HG03280 (cell line): ENCODE data around the gene PLPP7.
A peak's percentile ranks its signal among the peaks of the same experiment; 100 is the strongest.
"Not testable (repeated sequence)": the region's sequence is repeated elsewhere in the genome, so short reads cannot be mapped to it uniquely, and the experiment has no call there.

ENCODE experiments used
- ATAC-seq: cut with Tn5 transposase; IDR thresholded peaks from one replicate; pipeline ENCODE4 v1.9.1; 2021; ENCODE audit warnings: mild to moderate bottlenecking, moderate library complexity; ENCODE audit not compliant: unreplicated experiment

Gene PLPP7

DNA sequence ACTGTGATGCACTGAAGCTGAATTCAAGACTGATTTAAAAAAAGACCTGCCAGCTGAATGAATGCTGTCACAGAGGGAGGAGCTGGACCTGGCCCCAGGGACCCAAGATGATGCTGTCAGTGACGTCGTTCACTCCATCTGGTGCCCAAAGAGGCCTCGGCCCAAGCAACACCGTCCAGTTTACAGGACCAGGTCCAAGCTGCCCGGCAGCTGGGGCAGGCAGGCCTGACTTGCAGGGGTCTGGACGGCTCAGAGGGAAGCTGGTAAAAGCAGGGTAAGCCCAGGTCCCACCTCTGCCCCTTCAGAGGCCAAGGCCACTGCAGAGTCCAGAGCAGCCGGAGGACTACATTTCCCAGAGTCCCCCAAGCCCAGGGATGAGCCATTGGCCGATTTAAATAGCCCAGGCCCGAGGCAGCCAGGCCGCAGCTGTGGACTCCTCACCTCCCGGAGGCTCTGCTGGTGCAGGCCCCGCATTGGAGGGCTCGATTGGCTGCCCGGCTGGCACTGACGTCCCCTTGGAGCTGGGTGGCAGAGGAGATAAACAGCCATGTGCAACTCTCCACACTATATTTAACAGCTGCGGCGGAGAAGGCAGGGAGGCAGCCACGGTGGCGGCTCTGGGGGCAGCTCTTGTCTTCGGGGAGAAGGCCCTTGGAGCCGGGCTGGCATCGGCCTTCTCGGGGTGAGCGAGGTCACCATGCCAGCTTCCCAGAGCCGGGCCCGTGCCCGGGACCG, at the start of gene PLPP7:
PLPP7 (plus strand) TSS at position 423 of the 735 bp plus-strand sequence; CDS start at position 698, 275 bp downstream.
- ATAC-seq = no peak

DNA sequence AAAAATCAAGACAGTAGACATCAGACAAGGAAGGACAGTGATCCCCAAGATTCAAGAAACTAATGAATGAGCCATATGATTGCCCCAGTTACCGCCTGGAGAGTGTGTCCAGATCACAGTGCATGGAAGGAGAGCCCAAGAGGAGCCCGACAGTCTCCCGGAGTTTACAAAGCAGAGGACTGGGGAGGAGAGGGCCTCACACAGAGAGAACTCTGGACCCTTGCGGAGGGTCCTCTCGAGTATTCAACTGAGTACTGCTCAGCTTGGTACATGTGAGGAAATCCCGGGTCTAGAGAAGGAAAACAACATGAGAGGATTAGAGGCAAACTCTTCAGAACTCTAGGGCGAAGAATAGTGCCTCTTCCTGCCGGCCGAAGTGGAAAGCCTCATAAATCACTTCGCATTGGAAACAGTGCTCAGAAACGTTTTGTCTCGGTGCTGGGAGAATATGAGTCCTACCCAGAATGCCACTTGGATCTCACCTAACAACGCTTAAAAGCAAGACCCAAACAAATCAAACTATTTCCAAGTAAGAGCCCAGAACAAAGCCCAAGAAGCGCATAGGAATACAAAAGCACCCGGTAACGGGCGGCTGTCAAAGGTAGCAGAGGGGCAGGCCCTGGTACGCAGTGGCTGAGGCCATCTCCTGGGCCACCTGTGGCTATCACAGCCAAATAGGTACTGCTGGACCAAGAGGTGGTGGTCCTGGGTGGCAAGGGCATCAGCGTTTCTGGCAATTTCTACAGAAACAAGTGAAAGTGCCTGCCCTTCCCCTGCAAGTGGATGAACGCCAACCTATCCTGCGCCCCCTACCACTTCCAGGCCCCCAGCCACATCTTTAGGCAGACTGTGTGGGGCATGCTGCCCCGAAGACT, 49.2 kb upstream of the PLPP7 start:
- ATAC-seq = no peak

DNA sequence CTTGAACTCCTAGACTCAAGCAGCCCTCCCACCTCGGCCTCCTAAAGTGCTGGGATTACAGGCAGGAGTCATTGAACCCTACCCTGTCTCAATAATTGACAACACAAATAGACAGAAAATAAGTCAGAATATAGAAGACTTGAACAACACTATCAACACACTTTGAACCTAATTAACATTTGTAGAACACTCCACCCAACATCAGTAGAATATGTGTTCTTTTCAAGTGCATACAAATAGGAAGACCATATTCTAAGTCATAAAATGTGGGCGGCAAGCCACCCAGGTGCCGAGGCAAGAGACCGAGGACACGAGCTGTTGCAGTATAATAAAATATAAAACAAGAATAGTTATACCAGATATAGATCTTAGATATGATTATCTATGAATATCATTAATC, 45.2 kb upstream of the PLPP7 start:
- ATAC-seq = not testable (repeated sequence)

DNA sequence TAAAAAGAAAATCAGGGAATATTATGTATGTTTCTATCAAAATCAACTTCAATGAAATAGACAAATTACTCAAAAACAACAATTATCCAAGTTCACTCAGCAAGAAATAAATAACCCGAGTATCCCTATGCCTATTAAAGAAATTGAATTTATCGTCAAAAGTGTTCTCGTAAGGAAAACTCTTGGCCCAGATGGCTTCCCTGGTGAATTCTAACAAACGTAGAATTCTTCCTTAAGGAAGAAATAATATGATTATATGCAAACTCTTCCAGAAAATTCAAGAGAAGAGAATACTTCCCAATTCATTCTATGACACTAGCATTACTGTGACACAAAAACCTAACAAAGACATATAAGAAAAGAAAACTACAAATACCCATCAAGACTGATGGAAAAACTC, 42.9 kb upstream of the PLPP7 start:
- no peak for ATAC-seq

DNA sequence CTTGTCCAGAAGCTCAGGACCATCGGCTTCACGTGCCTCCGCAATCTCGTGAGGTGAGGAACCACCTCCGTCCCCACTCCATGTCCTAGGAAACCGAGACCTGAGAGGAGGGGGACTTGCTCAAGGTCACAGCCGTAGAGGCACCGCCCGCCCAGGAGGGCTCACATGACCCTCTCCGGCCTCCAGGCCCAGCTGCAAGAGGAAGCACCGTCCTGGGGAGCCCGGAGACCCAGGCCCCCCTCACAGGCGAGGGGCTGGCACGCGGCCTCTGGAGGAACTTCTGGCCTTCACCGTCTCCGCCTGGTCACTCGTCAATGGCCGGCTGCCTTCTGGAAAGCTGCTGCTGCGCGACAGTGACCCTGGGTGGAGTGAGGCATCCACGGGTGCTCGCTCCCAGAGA, 37.4 kb upstream of the PLPP7 start:
- ATAC-seq = no peak

DNA sequence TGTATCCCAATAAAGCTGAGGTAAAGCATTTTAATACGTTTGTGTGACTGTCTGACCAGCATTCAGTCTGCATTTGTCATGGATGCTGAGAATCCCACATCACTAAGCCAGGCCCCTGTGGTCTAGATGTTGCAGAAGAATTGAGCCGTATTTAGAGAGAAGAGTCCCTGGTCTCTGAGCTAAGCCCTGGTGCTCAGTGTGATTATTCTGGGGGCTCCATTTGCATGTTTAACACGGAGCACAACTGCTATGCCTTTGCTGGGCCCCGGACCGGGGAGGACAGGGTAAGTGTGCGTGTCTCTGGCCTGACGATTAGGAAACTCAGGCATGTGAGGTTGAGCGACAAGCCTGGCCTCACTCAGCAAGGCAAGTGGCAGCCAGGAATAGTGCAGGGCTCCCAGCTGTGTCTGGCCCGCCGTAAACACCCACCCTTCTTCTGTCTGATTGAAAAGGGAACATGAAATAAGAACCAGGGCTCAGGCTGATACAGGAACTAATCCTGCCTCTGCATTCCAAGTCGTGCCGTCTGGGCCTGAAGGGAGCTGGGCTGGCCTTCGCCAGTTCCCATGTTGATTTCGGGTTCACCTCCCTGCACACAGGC, 35.5 kb upstream of the PLPP7 start:
- no peak for ATAC-seq

DNA sequence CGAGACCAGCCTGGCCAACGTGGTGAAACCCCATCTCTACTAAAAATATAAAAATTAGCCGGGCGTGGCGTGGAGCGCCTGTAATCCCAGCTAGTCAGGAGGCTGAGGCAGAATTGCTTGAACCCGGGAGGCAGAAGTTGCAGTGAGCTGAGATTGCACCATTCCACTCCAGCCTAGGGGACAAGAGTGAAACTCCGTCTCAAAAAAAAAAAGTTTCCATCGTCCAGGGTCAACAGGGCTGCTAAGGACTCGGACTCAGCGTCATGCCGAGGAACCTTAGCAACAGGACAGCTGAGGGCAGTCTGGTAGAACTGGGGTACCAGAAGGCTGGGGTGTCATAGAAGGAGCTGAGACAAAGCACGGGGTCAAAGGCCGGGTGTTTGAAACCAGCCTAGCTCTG, 34.9 kb upstream of the PLPP7 start:
- ATAC-seq = no peak

DNA sequence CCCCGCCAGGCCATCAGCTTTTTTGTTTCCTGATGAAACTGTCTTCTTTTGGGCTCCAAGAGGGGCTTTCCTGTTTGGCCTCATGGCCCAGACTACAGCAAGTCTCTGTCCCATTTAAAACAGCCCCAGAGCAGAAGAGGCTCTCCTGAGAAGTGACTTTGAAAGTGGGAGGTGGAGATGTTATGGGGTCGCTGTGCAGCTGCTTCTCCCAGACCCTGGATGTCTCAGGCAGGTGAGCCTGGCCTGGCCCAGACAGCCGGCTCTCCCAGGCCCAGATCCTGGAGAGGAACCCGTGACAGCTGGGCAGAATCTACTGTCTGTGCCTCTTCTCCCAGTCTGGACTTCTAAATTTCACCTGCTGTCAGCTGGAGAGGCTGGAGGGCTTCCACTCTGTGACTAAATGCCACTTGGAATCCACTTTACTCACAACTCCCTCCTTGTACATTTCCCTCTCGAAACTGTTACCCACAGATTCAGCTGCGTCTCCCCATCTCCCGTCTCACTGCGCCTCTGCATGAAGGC, 33.8 kb upstream of the PLPP7 start:
- no peak for ATAC-seq

DNA sequence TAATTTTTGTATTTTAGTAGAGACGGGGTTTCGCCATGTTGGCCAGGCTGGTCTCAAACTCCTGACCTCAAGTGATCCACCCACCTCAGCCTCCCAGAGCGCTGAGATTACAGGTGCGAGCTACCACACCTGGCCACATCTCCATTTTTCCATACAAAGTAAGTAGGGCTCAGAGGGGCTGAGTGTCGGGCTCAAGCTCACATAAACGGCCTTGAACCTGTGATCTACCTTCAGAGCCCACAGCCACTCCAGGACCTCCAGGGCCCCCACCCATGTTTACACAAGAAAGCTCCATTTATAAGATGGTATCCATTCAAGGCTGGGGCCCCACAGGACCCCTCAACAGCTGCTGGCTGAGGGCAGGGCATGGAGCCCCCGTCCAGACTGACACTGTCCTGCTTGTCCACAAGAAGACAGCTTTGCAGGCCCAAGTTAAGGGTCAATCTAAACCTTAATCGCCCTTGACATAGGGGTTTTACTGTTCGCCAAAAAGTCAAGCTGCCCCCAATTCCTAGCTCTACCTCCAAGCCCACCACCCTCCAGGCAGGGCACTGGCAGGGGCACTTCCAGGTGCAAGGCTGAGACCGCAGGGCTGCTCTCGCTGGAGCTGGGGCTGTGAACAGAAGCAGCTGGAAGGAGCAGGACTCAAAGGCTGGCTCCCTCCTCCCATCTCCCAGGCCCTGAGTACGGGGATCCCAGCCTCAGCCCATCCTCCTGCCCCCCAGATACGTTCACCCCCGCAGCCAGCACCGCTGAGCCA, 32.1 kb upstream of the PLPP7 start:
- no peak for ATAC-seq

DNA sequence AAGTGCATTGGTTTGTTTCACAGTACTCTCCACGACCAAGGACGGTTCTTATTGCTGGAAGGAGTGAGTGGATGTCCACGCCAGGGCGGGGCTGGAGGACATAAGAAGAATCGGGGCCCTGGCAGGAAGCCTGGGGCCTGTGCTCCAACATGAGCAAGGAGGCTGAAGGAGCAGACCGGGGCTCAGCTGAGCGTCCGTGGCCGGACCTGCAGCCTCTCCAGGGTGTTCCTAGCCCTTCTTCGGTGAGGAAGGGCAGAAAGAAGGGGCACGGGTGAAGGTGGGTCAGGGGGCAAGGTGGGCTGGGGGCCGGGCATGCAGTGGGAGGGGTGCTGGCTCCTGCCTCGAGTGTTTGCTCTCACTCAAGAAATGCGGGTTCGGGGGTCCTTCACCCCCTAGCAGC, 31.3 kb upstream of the PLPP7 start:
- ATAC-seq = no peak

DNA sequence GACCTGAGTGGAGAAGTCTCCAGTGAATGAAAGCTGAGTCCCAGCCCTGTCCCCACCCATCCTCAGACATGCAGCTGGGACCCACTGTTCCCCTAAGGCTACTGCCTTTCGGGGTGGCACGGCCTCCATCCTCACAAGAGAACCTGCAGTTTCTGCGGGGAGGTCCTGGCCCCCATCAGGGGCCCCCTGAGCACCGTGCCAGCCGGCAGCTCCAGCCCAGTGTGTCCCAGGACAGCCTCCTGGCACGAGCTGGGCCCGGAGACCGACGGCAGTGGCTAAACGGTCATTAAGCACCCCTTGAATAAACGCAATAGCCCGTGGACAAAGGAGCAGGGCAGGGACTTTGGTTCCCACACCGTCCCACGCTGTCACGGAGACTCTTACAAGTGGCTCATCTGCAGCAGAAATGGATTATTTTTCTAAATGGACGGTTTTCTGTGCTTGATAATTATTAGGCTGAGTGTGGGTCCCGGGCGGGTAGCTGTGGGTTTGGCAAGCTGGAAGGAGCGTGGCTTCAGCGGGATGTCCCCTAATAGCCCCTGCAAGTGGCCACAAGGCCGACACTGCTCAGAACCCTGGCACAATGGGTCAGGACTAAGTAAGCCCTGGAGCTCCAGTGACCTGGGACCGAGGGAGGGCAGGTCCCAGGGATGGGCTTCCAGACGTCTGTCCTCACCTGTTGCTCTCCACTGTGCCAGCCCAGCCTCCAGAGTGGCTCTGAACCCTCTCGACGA, 30.7 kb upstream of the PLPP7 start:
- ATAC-seq = no peak

DNA sequence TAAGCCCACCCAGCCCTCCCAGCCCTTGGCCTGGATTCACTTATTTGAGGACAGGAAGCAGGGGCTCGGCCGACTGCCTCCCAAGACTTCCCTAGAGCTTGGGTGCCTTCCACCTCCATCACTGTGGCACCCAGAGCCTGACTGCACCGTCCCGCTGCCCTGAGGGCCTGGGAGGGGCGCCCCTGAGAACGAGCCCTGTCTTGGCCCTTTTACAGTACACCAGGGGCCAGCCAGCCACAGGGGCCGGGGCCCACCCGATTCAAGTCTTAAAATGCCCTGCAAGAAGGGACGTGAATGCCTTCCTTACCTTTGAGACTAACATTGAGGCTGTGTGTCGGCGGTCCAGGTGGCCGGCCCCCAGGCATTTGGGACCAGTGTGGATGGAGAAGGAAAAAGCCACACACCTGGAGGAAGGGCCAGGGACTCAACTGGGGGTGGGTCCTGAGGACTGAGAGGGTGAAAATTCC, 30.1 kb upstream of the PLPP7 start:
- no peak for ATAC-seq

DNA sequence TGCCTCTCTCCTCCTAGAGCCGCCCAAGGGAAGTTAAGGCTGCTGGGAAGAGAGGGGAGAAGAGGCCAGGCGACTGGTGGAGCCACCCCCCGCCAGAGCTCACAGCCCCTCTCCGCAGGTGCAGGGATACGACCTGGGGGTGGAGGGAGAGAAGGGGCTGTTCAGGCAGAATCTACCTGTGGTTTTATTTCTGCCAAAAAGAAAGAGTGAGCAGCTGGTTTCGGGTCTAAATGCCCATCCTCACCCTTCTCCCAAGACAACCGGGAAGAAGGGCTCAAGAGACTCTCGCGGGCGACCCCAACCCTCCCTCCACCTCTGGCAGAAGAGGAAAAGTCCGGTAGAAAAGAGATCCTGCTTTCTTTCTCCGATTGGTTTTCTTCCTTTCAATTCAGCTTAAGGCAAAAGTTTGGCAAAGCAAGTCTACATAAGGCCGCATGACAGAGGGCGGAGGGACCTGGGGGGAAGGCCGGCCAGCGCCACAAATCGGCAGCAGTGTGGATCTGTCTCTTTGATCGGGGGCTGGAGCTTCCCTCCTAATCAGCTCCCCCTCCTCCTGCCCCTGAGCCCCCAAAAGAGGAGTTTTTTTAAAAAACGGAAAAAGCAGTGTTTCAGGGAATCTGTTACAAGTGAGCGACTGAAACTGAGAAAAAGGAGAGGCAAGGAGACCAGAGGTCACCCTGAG, 29.5 kb upstream of the PLPP7 start:
- ATAC-seq = no peak

DNA sequence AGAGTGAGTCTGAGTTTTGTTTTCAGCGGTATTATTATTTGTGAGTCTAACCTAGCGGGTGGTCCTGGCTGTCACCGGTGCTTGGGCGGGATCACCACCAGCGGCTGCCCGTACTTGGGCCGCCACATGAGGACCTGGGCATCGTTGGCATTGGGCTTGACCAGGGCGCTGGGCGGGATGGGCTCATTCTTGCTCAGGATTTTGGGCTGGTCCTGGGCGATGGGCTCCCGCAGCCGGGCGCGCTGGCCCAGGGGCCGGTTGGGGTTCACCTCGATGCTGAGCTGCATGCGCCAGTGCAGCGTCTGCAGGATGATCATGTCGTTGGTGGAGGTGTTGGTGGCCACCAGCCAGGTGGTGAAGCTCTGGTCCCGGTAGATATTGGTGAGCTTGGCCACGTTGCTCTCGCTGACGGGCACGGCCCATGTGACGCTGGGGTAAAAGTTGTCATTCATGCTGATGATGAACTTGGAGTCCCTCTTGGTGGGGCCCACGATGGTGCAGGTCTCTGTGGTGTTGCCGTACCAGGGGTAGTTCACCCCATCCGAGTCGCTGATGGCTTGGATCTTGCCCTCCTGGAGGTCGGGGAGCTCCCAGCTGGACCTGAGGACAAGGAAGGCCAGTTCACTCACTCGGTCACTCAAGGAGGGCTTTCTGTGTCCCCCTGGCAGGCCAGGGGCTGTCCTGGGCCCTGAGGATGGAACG, 28.6 kb upstream of the PLPP7 start:
- ATAC-seq = no peak

DNA sequence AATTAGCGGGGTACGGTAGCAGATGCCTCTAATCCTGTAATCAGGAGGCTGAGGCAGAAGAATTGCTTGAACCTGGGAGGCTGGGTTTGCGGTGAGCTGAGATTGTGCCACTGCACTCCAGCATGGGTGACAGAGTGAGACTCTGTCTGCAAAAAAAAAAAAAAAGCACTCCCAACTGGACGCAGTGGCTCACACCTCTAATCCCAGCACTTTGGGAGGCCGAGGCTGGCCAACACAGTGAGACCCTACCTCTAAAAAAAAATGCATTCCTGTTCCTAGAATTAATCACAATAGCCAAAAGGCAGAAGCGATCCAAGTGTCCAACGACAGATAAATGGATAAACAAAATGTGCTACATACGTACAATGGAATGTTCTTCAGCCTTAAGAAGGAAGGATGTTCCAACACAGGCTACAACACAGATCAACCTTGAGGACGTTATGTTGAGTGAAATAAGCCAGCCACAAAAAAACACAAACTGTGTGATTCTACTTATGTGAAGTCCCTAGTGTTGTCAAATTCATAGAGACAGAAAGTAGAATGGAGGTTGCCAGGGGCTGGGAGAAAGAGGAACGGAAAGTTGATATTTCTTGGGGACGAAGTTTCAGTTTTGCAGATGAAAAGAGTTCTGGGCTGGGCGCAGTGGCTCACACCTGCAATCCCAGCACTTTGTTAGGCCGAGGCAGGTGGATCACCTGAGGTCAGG, 27.0 kb upstream of the PLPP7 start:
- peak; percentile 51 for ATAC-seq

DNA sequence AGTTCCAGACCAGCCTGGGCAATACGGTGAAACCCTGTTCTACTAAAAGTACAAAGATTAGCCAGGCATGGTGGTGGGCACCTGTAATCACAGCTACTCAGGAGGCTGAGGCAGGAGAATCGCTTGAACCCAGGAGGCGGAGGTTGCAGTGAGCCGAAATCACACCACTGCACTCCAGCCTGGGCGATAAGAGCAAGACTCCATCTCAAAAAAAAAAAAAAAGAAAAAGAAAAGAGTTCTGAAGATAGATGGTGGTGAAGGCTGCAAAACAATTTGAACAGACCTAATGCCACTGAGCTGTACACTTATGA, 26.5 kb upstream of the PLPP7 start:
- not testable (repeated sequence) for ATAC-seq

DNA sequence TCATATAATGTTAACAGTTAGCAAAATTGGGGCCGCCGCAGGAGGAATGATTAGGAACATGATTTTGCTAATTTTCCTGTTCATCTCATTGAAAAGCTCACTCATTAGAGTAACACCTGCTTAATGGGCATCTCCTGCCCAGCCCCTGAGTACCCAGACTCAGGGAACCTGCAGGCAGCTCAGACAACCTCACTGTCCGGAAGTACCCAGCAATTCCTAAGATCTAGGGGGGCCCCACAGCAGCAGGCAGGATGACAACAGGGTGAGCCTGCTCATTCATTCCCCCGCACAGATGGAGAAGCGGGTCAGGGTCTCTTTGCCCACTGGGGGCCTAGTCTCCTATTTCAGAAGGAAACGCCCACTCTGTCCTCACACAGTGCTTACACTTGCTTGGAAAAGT, 25.8 kb upstream of the PLPP7 start:
- ATAC-seq = no peak

DNA sequence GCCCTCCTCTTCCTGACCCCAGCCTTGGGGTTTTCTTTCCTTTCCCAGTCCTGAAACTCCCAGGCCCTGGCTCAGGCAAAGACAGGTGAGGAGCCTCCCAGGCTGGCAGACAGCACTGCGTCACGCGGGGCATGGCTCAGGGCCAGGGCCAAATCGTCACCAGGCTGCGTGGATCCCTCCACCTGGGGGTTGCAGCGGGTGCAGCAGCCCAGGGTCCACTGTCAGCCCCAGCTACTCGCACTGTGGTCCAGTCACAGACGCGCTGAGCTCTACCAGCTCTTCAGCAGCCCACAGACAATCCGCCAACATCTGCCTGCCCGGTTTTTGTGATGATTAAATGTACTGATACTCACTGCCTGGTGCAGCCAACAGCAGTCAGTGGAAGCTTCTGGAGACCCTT, 25.3 kb upstream of the PLPP7 start:
- no peak for ATAC-seq
